Hepatocyte (in vitro differentiated cells): ENCODE results near the gene TCF4. TPM values are rescaled to one million over a fixed set of nuclear protein-coding genes. Genes with fewer than 3 reads are reported as not detected.
A peak's percentile ranks its signal among the peaks of the same experiment; 100 is the strongest.

Source experiments
- DNase-seq: peaks from one replicate; pipeline ENCODE4 v3.0.0-alpha.2; 2016; ENCODE audit warnings: low spot score
- H2AFZ ChIP-seq: fragments of 200-600 bp; sonication (generic); 2 replicates; pipeline ENCODE4 v1.6.0; 2016; ENCODE audit warnings: antibody characterized with exemption, mild to moderate bottlenecking
- H3K27ac ChIP-seq: fragments of 200-600 bp; sonication (generic); 2 replicates; pipeline ENCODE4 v1.5.1; 2016; ENCODE audit warnings: mild to moderate bottlenecking
- H3K27me3 ChIP-seq: fragments of 200-600 bp; sonication (generic); 2 replicates; pipeline ENCODE4 v1.6.1; 2016
- H3K36me3 ChIP-seq: fragments of 200-600 bp; sonication (generic); replicated peaks from 2 replicates; pipeline ENCODE4 v1.5.1; 2016; ENCODE audit warnings: low read depth; ENCODE audit not compliant: insufficient read depth
- H3K4me1 ChIP-seq: fragments of 200-600 bp; sonication (generic); 2 replicates; pipeline ENCODE4 v1.5.1; 2016; ENCODE audit warnings: mild to moderate bottlenecking, moderate library complexity; ENCODE audit not compliant: insufficient read depth
- H3K4me2 ChIP-seq: fragments of 200-600 bp; sonication (generic); 2 replicates; pipeline ENCODE4 v1.6.0; 2016
- H3K4me3 ChIP-seq: fragments of 200-600 bp; sonication (generic); 2 replicates; pipeline ENCODE4 v1.5.1; 2016; ENCODE audit warnings: mild to moderate bottlenecking
- H3K79me2 ChIP-seq: fragments of 200-600 bp; sonication (generic); 2 replicates; pipeline ENCODE4 v1.6.0; 2017; ENCODE audit warnings: mild to moderate bottlenecking
- H3K9me2 ChIP-seq: fragments of 200-600 bp; sonication (generic); replicated peaks from 2 replicates; pipeline ENCODE4 v1.6.0; 2017; ENCODE audit warnings: mild to moderate bottlenecking; ENCODE audit not compliant: insufficient read depth
- H3K9me3 ChIP-seq: fragments of 200-600 bp; sonication (generic); 2 replicates; pipeline ENCODE4 v1.5.1; 2016; ENCODE audit warnings: low read depth, mild to moderate bottlenecking
- H4K20me1 ChIP-seq: fragments of 200-600 bp; sonication (generic); 2 replicates; pipeline ENCODE4 v1.6.0; 2016; ENCODE audit warnings: mild to moderate bottlenecking; ENCODE audit not compliant: insufficient read depth, poor library complexity, severe bottlenecking
- CTCF ChIP-seq: fragments of 200-600 bp; sonication (generic); IDR thresholded peaks from 2 replicates; pipeline ENCODE4 v1.5.1; 2016; ENCODE audit warnings: antibody characterized with exemption, mild to moderate bottlenecking; ENCODE audit not compliant: poor library complexity
- EZH2 ChIP-seq: fragments of 200-600 bp; sonication (generic); IDR thresholded peaks from 2 replicates; pipeline ENCODE4 v1.6.1; 2016; ENCODE audit warnings: antibody characterized with exemption, mild to moderate bottlenecking, borderline replicate concordance
- EZH2phosphoT487 ChIP-seq: fragments of 200-600 bp; sonication (generic); IDR thresholded peaks from one replicate; pipeline ENCODE4 v1.6.1; 2018; ENCODE audit warnings: antibody characterized with exemption, mild to moderate bottlenecking, low read depth, moderate library complexity; ENCODE audit not compliant: unreplicated experiment, severe bottlenecking
- WGBS: methylation state at CpG from one replicate; pipeline ENCODE4 v1.1.6; 2016; ENCODE audit warnings: low lambda C conversion rate; ENCODE audit errors: missing lambda C conversion rate; 5-methylcytosine and 5-hydroxymethylcytosine counted together
- polyA plus RNA-seq: library from polyadenylated mRNA; unstranded; fragments of >200 nt; fragmentation: Nextera tagmentation; extraction: Ambion mirVana; gene quantifications from 2 replicates; pipeline ENCODE4 v1.2.1, GENCODE V29; 2016
- total RNA-seq: library from RNA; depleted of rRNA; stranded (reverse); fragments of >200 nt; gene quantifications from 2 replicates; pipeline ENCODE4 v1.2.3, GENCODE V29; 2014

Gene TCF4
- total and polyA plus RNA-seq, 2 experiments from 2014 or later = 40.5 to 65.2 TPM

GRCh38 chr18:55226044-55226443, 361.9 kb downstream of the TCF4 start:
- no peaks in the 10 kb centered on the region for H3K79me2 ChIP-seq
- 74% methylated on average over 2 of the region's 2 CpGs for WGBS
- no peaks in the 10 kb centered on the region for H3K9me2 ChIP-seq

GRCh38 chr18:55224086-55224625, 363.8 kb downstream of the TCF4 start:
- Histone ChIP-seq H3K9me2 (no peaks in the 10 kb centered on the region), H2AFZ (no peak overlapping the region), H3K9me3 (no peaks in the 10 kb centered on the region), H3K4me2 (no peak overlapping the region), H3K79me2 (no peaks in the 10 kb centered on the region), H3K4me3 (no peak overlapping the region), H4K20me1 (no peaks in the 10 kb centered on the region), H3K36me3 (no peaks in the 10 kb centered on the region), H3K27me3 (no peaks in the 10 kb centered on the region), H3K27ac (no peak overlapping the region), H3K4me1 (no peaks in the 10 kb centered on the region)
- no peak for TF ChIP-seq EZH2
- no peak for TF ChIP-seq EZH2phosphoT487
- no peak for TF ChIP-seq CTCF
- DNase-seq = no peak
- 89% methylated on average over 1 of the region's 1 CpG for WGBS

More at GRCh38 chr18:55226044-55226443, 361.9 kb downstream of the TCF4 start:
- Histone ChIP-seq H3K4me1 (no peaks in the 10 kb centered on the region), H2AFZ (no peak overlapping the region), H3K9me3 (no peaks in the 10 kb centered on the region), H3K4me2 (no peak overlapping the region), H3K4me3 (no peak overlapping the region), H3K27ac (peak overlapping the region; percentile 23), H3K36me3 (no peaks in the 10 kb centered on the region), H3K27me3 (no peaks in the 10 kb centered on the region), H4K20me1 (no peaks in the 10 kb centered on the region)
- no peak for DNase-seq
- TF ChIP-seq EZH2 (no peak), CTCF (no peak), EZH2phosphoT487 (no peak)

- no peaks in the 10 kb centered on the region for H3K79me2 ChIP-seq
- H3K9me3 ChIP-seq = no peaks in the 10 kb centered on the region
- no peaks in the 10 kb centered on the region for H3K4me1 ChIP-seq
- no peak overlapping the region for H2AFZ ChIP-seq
- WGBS = 96% methylated on average over 3 of the region's 3 CpGs
- H3K27me3 ChIP-seq = no peaks in the 10 kb centered on the region
- no peak overlapping the region for H3K4me3 ChIP-seq
- DNase-seq = no peak
- no peaks in the 10 kb centered on the region for H4K20me1 ChIP-seq
- no peaks in the 10 kb centered on the region for H3K9me2 ChIP-seq
- H3K4me2 ChIP-seq = no peak overlapping the region
- no peak for TF ChIP-seq CTCF
- no peak for TF ChIP-seq EZH2
- no peak for TF ChIP-seq EZH2phosphoT487
- H3K36me3 ChIP-seq = no peaks in the 10 kb centered on the region
- no peak overlapping the region for H3K27ac ChIP-seq
Observed at GRCh38 chr18:55221622-55222021, 366.4 kb downstream of the TCF4 start.
